GM23338 (cell line): Measurements from ENCODE around the gene FLT1. TPM values are rescaled to one million over a fixed set of nuclear protein-coding genes. Genes with fewer than 3 reads are reported as not detected.

Experiments
- ATAC-seq: fragments of 200-7000 bp; cut with Tn5 transposase; 3 replicates; pipeline ENCODE4 v1.9.1; 2020
- DNase-seq: peaks from one replicate; pipeline ENCODE4 v3.0.0-alpha.2; 2015; ENCODE audit warnings: low spot score
- H2AFZ ChIP-seq: fragments of 200-600 bp; sonication (generic); 2 replicates; pipeline ENCODE4 v1.8.0; 2016; ENCODE audit warnings: antibody characterized with exemption, mild to moderate bottlenecking, moderate library complexity
- H3F3A ChIP-seq: fragments of 200-600 bp; sonication (generic); replicated peaks from 2 replicates; pipeline ENCODE4 v1.8.0; 2017; ENCODE audit warnings: antibody characterized with exemption, mixed run types, low read depth
- H3K27ac ChIP-seq: fragments of 200-600 bp; sonication (generic); 2 replicates; pipeline ENCODE4 v1.6.1; 2016; ENCODE audit warnings: low read depth
- H3K27me3 ChIP-seq: fragments of 200-600 bp; sonication (generic); 2 replicates; pipeline ENCODE4 v1.8.0; 2016; ENCODE audit warnings: mild to moderate bottlenecking, mixed run types, moderate library complexity; ENCODE audit not compliant: insufficient read depth
- H3K36me3 ChIP-seq: fragments of 200-600 bp; sonication (generic); 2 replicates; pipeline ENCODE4 v1.8.0; 2016; ENCODE audit warnings: mild to moderate bottlenecking; ENCODE audit not compliant: insufficient read depth
- H3K4me1 ChIP-seq: fragments of 200-600 bp; sonication (generic); 2 replicates; pipeline ENCODE4 v1.8.0; 2016; ENCODE audit warnings: mild to moderate bottlenecking, moderate library complexity; ENCODE audit not compliant: insufficient read depth
- H3K4me2 ChIP-seq: fragments of 200-600 bp; sonication (generic); 2 replicates; pipeline ENCODE4 v1.7.1; 2017; ENCODE audit warnings: mixed run types
- H3K4me3 ChIP-seq: fragments of 200-600 bp; sonication (generic); 2 replicates; pipeline ENCODE4 v1.6.1; 2016; ENCODE audit warnings: mixed run types
- H3K79me2 ChIP-seq: fragments of 200-600 bp; sonication (generic); replicated peaks from 2 replicates; pipeline ENCODE4 v1.8.0; 2017; ENCODE audit warnings: mild to moderate bottlenecking; ENCODE audit not compliant: insufficient read depth
- H3K9me2 ChIP-seq: fragments of 200-600 bp; sonication (generic); 2 replicates; pipeline ENCODE4 v1.8.0; 2017; ENCODE audit not compliant: insufficient read depth
- H4K20me1 ChIP-seq: fragments of 200-600 bp; sonication (generic); replicated peaks from 2 replicates; pipeline ENCODE4 v1.8.0; 2017; ENCODE audit warnings: mild to moderate bottlenecking; ENCODE audit not compliant: insufficient read depth
- H3K27ac Mint-ChIP-seq: 2 replicates; pipeline ENCODE4 v1.8.0; 2020; ENCODE audit warnings: inconsistent platforms, mild to moderate bottlenecking, moderate library complexity, mixed read lengths
- H3K27me3 Mint-ChIP-seq: 3 replicates; pipeline ENCODE4 v1.8.0; 2022; ENCODE audit warnings: low read depth, mild to moderate bottlenecking, moderate library complexity, mixed read lengths, inconsistent platforms; ENCODE audit not compliant: insufficient read depth, poor library complexity
- H3K36me3 Mint-ChIP-seq: 3 replicates; pipeline ENCODE4 v1.8.0; 2021; ENCODE audit warnings: low read depth, mild to moderate bottlenecking, inconsistent platforms, moderate library complexity, mixed read lengths
- H3K4me1 Mint-ChIP-seq: 3 replicates; pipeline ENCODE4 v1.8.0; 2020; ENCODE audit warnings: mild to moderate bottlenecking, inconsistent platforms, mixed read lengths
- H3K4me3 Mint-ChIP-seq: 3 replicates; pipeline ENCODE4 v1.8.0; 2021; ENCODE audit warnings: moderate library complexity, mild to moderate bottlenecking, inconsistent platforms, mixed read lengths
- H3K9me3 Mint-ChIP-seq: 3 replicates; pipeline ENCODE4 v1.8.0; 2020; ENCODE audit warnings: moderate library complexity, mild to moderate bottlenecking, inconsistent platforms, mixed read lengths
- CREB1 ChIP-seq: fragments of 250-450 bp; sonication (Bioruptor Pico); IDR thresholded peaks from 2 replicates; pipeline ENCODE4 v1.5.0; 2020; ENCODE audit warnings: low read depth, mild to moderate bottlenecking, moderate library complexity
- CTCF ChIP-seq, 2 experiments: fragments of 200-600 bp in 1 of 2; sonication (generic) in 1 of 2; conservative IDR thresholded peaks; 2 replicates each; pipeline versions ENCODE4 v1.5.1 to v1.6.1; 2016 to 2017; ENCODE audit warnings: antibody characterized with exemption in 2 of 2, low read depth in 2 of 2, mild to moderate bottlenecking in 2 of 2, moderate library complexity in 1 of 2
- ETS1 ChIP-seq: IDR thresholded peaks from 2 replicates; pipeline ENCODE4 v1.6.1; 2016; ENCODE audit warnings: antibody characterized with exemption
- JUNB ChIP-seq: IDR thresholded peaks from one replicate; pipeline ENCODE4 v1.6.1; 2016; ENCODE audit warnings: antibody characterized with exemption; ENCODE audit not compliant: unreplicated experiment
- NANOG ChIP-seq: IDR thresholded peaks from 2 replicates; pipeline ENCODE4 v1.6.1; 2016; ENCODE audit warnings: antibody characterized with exemption, borderline replicate concordance
- REST ChIP-seq: IDR thresholded peaks from one replicate; pipeline ENCODE4 v1.6.1; 2018; ENCODE audit warnings: antibody characterized with exemption; ENCODE audit not compliant: unreplicated experiment
- ZNF114 ChIP-seq: fragments of 250-450 bp; sonication (Bioruptor Pico); IDR thresholded peaks from 2 replicates; pipeline ENCODE4 v1.5.0; 2020; ENCODE audit warnings: mild to moderate bottlenecking, moderate library complexity
- ZNF331 ChIP-seq: fragments of 250-450 bp; sonication (Bioruptor Pico); IDR thresholded peaks from 2 replicates; pipeline ENCODE4 v1.5.0; 2020; ENCODE audit warnings: low read depth, mild to moderate bottlenecking, moderate library complexity
- ZNF462 ChIP-seq: fragments of 250-450 bp; sonication (Bioruptor Pico); IDR thresholded peaks from 2 replicates; pipeline ENCODE4 v1.5.0; 2020; ENCODE audit warnings: mild to moderate bottlenecking, moderate library complexity
- polyA plus RNA-seq: library from polyadenylated mRNA; unstranded; fragments of >200 nt; fragmentation: Nextera tagmentation; extraction: Ambion mirVana; gene quantifications from 2 replicates; pipeline ENCODE4 v1.2.1, GENCODE V29; 2016
- total RNA-seq: library from RNA; depleted of rRNA; stranded (reverse); fragments of >200 nt; shearing (Covaris generic); gene quantifications from 2 replicates; pipeline ENCODE4 v1.2.3, GENCODE V29; 2014

FLT1 gene
- total and polyA plus RNA-seq, 2 experiments from 2014 or later = 26.8 to 116 TPM

- Histone ChIP-seq H3K4me1 (no peaks in the 10 kb centered on the region), H3K4me3 (no peak overlapping the region), H3K9me2 (no peaks in the 10 kb centered on the region), H3K4me2 (no peak overlapping the region), H2AFZ (no peak overlapping the region), H4K20me1 (no peaks in the 10 kb centered on the region), H3F3A (no peaks in the 10 kb centered on the region), H3K27ac (no peak overlapping the region), H3K36me3 (peaks cover 17% of the 10 kb centered on the region), H3K79me2 (no peaks in the 10 kb centered on the region), H3K27me3 (no peaks in the 10 kb centered on the region)
- Mint-ChIP-seq H3K27ac (no peak overlapping the region; the same call in 1 of the 2 replicates), H3K9me3 (no peaks in the 10 kb centered on the region), H3K4me3 (no peak overlapping the region), H3K4me1 (no peaks in the 10 kb centered on the region; the same call in none of the 3 replicates), H3K36me3 (peaks cover 17% of the 10 kb centered on the region), H3K27me3 (peaks cover 10% of the 10 kb centered on the region)
- DNase-seq (no peak), ATAC-seq (no peak)
- TF ChIP-seq NANOG = no peak
- TF ChIP-seq CTCF (conservative IDR thresholded peaks at IDR 0.05; ENCODE audit: low read depth in 2 of 2) = 0 out of 4 replicates have a peak, but pooled peaks of 1 of the 2 experiments have one; percentile 10
These were observed 175.4 kb downstream of the FLT1 start for GRCh38 chr13:28319528-28319927.

GRCh38 chr13:28318496-28318895 is 176.4 kb downstream of the FLT1 start:
- DNase-seq (no peak), ATAC-seq (no peak)
- Mint-ChIP-seq H3K36me3 (peaks cover 20% of the 10 kb centered on the region), H3K4me3 (no peak overlapping the region), H3K27me3 (peaks cover 6% of the 10 kb centered on the region), H3K4me1 (no peaks in the 10 kb centered on the region; the same call in 2 of the 3 replicates), H3K27ac (peak overlapping the region; percentile 69; the same call in 1 of the 2 replicates), H3K9me3 (no peaks in the 10 kb centered on the region)
- Histone ChIP-seq H3K4me1 (no peaks in the 10 kb centered on the region), H2AFZ (no peak overlapping the region), H3K36me3 (peaks cover 17% of the 10 kb centered on the region), H3K79me2 (no peaks in the 10 kb centered on the region), H3K27ac (no peak overlapping the region), H3K4me3 (no peak overlapping the region), H3K27me3 (no peaks in the 10 kb centered on the region), H3F3A (no peaks in the 10 kb centered on the region), H3K9me2 (no peaks in the 10 kb centered on the region), H3K4me2 (no peak overlapping the region), H4K20me1 (no peaks in the 10 kb centered on the region)
- TF ChIP-seq CREB1 (CRISPR knock-in tag) = no peak
- TF ChIP-seq REST = no peak
- TF ChIP-seq JUNB = no peak
- no peak for TF ChIP-seq NANOG
- no peak for TF ChIP-seq ZNF462 (CRISPR knock-in tag)
- no peak for TF ChIP-seq ZNF331
- TF ChIP-seq ETS1 = no peak
- TF ChIP-seq ZNF114 (CRISPR knock-in tag) = no peak
